HL-60 (cell line): Measurements from ENCODE around the gene NTSR2.

Source experiments
- GABPA ChIP-seq: IDR thresholded peaks from 2 replicates; pipeline ENCODE4 v1.6.1; 2012; ENCODE audit warnings: low read depth
- POLR2AphosphoS5 ChIP-seq: IDR thresholded peaks from 2 replicates; pipeline ENCODE4 v1.6.1; 2012; ENCODE audit warnings: low read depth
- TF ChIP-seq, protein P1 (sequence below): IDR thresholded peaks from one replicate; pipeline ENCODE4 v1.5.1; 2011; ENCODE audit warnings: low read length, control low read depth, inconsistent platforms; ENCODE audit not compliant: insufficient read depth
- TF ChIP-seq, protein P2 (sequence below): IDR thresholded peaks from 2 replicates; pipeline ENCODE4 v1.6.1; 2012; ENCODE audit warnings: low read depth; ENCODE audit not compliant: insufficient replicate concordance

DNA sequence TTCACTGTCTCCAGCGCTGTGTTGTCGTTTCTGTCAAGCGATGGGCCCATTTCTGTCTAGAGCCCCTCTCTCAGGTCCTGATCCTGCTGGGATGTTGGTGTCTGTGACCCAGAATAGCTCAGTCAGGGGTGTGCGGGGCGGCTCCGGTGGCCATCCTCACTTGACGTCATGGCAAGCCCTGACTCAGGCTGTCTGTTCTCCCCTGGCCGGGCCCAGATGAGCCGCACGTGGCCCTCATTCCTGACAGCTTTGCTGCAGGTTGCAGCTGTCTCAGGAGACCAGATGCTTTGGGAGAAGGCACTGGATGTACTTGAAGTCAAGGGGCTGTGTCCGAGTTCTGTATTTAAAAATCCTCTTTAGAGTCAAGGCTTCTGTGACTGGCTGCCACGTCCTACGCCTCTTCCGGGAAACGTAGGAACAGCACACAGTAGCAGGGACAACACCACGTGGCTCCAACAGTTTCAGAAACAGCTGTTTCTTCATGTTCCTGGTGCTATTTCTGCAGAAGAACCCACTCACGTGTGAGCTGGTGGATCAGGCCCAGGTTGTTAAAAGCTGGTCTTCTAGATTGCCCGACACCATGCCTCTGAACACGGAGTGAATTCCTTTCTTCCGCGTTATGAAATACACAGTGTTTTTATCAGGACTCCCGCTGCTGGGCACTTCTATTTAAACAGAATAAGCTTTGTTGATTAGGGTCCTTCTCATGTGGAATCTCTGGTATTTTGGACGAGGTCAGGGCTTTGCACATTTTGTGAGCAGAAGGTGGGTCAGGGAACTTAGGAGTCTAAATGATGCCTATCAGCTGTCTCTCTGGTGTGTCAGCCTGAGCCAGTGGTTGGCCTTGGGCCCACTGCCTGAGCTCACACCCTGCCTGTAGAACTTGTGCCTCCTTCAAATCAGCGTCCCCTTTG, 28.3 kb upstream of the NTSR2 start:
- TF ChIP-seq, protein P1, sequence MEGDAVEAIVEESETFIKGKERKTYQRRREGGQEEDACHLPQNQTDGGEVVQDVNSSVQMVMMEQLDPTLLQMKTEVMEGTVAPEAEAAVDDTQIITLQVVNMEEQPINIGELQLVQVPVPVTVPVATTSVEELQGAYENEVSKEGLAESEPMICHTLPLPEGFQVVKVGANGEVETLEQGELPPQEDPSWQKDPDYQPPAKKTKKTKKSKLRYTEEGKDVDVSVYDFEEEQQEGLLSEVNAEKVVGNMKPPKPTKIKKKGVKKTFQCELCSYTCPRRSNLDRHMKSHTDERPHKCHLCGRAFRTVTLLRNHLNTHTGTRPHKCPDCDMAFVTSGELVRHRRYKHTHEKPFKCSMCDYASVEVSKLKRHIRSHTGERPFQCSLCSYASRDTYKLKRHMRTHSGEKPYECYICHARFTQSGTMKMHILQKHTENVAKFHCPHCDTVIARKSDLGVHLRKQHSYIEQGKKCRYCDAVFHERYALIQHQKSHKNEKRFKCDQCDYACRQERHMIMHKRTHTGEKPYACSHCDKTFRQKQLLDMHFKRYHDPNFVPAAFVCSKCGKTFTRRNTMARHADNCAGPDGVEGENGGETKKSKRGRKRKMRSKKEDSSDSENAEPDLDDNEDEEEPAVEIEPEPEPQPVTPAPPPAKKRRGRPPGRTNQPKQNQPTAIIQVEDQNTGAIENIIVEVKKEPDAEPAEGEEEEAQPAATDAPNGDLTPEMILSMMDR, result no peak
- TF ChIP-seq POLR2AphosphoS5 (no peak), GABPA (no peak)
- TF ChIP-seq, protein P2, sequence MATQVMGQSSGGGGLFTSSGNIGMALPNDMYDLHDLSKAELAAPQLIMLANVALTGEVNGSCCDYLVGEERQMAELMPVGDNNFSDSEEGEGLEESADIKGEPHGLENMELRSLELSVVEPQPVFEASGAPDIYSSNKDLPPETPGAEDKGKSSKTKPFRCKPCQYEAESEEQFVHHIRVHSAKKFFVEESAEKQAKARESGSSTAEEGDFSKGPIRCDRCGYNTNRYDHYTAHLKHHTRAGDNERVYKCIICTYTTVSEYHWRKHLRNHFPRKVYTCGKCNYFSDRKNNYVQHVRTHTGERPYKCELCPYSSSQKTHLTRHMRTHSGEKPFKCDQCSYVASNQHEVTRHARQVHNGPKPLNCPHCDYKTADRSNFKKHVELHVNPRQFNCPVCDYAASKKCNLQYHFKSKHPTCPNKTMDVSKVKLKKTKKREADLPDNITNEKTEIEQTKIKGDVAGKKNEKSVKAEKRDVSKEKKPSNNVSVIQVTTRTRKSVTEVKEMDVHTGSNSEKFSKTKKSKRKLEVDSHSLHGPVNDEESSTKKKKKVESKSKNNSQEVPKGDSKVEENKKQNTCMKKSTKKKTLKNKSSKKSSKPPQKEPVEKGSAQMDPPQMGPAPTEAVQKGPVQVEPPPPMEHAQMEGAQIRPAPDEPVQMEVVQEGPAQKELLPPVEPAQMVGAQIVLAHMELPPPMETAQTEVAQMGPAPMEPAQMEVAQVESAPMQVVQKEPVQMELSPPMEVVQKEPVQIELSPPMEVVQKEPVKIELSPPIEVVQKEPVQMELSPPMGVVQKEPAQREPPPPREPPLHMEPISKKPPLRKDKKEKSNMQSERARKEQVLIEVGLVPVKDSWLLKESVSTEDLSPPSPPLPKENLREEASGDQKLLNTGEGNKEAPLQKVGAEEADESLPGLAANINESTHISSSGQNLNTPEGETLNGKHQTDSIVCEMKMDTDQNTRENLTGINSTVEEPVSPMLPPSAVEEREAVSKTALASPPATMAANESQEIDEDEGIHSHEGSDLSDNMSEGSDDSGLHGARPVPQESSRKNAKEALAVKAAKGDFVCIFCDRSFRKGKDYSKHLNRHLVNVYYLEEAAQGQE, result no peak
